ENCODE data around the gene TMEM51.

DNA sequence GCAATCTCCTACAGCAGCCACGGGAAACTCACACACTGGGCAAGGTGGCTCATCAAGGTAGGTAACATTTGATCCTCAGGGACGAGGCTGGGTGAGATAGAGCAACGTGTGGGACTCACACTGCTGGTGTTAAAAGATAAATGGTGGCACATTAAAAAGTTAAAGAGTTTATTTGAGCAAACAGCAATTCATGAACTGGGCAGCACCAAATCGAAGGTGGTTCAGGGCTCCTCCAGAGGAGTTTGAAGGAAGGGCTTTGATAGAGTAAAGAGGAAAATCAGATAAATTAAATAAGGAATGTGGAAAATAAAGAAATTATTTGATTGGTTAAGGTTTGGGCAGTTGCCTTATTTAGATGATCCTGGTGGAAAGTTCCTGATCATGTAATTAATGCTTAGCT, 23.6 kb upstream of the TMEM51 start:
- TF ChIP-seq, protein P1, sequence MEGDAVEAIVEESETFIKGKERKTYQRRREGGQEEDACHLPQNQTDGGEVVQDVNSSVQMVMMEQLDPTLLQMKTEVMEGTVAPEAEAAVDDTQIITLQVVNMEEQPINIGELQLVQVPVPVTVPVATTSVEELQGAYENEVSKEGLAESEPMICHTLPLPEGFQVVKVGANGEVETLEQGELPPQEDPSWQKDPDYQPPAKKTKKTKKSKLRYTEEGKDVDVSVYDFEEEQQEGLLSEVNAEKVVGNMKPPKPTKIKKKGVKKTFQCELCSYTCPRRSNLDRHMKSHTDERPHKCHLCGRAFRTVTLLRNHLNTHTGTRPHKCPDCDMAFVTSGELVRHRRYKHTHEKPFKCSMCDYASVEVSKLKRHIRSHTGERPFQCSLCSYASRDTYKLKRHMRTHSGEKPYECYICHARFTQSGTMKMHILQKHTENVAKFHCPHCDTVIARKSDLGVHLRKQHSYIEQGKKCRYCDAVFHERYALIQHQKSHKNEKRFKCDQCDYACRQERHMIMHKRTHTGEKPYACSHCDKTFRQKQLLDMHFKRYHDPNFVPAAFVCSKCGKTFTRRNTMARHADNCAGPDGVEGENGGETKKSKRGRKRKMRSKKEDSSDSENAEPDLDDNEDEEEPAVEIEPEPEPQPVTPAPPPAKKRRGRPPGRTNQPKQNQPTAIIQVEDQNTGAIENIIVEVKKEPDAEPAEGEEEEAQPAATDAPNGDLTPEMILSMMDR (CRISPR knock-in tag; IDR thresholded peaks at IDR 0.05), result no peak
- TF ChIP-seq NAIF1 (CRISPR knock-in tag; IDR thresholded peaks at IDR 0.05; ENCODE audit: borderline replicate concordance) (no peak), YY1 (IDR thresholded peaks at IDR 0.05; ENCODE audit: insufficient read depth, insufficient replicate concordance, low read depth, low read length) (no peak), ZNF772 (CRISPR knock-in tag; IDR thresholded peaks at IDR 0.05) (no peak), ZBTB20 (CRISPR knock-in tag; IDR thresholded peaks at IDR 0.05; ENCODE audit: borderline replicate concordance, low read depth) (no peak)
- TF ChIP-seq, protein P2, sequence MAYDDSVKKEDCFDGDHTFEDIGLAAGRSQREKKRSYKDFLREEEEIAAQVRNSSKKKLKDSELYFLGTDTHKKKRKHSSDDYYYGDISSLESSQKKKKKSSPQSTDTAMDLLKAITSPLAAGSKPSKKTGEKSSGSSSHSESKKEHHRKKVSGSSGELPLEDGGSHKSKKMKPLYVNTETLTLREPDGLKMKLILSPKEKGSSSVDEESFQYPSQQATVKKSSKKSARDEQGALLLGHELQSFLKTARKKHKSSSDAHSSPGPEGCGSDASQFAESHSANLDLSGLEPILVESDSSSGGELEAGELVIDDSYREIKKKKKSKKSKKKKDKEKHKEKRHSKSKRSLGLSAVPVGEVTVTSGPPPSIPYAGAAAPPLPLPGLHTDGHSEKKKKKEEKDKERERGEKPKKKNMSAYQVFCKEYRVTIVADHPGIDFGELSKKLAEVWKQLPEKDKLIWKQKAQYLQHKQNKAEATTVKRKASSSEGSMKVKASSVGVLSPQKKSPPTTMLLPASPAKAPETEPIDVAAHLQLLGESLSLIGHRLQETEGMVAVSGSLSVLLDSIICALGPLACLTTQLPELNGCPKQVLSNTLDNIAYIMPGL (CRISPR knock-in tag; IDR thresholded peaks at IDR 0.05; ENCODE audit: borderline replicate concordance in 1 of 2, low read depth in 1 of 2), result no peak
